ENCODE results near the gene STAB1. TPM values are rescaled to one million over a fixed set of nuclear protein-coding genes. Genes with fewer than 3 reads are reported as not detected.

STAB1 gene
- total and polyA plus RNA-seq, 2 of the 13 experiments (the other 11 are each of a cell fraction or from before 2014, with no cell fraction given) = 0.09 to 0.34 TPM

DNA sequence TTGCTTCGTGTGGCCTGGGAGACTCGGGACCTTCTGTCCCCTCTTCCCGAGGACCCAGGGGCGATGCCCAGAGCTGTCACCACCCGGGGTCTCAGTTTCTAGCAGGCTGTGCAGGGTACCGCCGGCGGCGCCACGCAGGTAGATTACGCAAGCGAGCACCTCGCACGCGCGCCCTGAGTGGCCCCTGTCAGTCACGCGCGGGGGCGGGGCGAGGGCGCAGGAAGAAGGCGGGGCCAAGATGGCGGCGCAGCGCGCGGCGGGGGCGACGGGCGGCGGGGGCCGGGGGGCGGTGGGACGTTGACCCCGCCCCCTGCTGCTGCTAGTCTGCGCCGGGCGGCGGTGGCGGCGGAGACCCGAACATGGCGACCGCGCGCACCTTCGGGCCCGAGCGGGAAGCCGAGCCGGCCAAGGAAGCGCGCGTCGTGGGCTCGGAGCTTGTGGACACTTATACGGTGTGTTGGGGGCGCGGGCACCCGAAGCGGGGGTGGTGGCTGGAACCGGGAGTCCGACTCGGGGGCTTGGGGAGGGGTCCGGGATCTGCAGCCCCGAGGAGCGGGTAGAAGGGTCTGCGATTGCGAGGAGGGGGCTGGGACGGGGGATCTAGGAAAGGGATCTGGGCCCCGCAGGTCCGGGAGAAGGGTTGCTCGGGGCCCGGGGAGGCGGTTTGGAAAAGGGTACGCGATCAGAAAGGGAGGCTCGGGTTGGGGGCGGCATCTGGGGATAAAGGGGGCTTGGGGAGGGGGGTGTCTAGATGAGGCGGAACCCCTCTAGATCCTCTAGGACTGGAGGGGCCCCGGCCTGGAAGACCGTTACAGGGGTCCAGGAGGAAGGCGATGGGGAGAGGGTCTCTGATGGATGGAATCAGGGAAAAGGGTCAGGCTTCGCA is 39.6 kb upstream of the STAB1 start, which contains the start of gene NISCH (continued):
- TF ChIP-seq, protein P1, sequence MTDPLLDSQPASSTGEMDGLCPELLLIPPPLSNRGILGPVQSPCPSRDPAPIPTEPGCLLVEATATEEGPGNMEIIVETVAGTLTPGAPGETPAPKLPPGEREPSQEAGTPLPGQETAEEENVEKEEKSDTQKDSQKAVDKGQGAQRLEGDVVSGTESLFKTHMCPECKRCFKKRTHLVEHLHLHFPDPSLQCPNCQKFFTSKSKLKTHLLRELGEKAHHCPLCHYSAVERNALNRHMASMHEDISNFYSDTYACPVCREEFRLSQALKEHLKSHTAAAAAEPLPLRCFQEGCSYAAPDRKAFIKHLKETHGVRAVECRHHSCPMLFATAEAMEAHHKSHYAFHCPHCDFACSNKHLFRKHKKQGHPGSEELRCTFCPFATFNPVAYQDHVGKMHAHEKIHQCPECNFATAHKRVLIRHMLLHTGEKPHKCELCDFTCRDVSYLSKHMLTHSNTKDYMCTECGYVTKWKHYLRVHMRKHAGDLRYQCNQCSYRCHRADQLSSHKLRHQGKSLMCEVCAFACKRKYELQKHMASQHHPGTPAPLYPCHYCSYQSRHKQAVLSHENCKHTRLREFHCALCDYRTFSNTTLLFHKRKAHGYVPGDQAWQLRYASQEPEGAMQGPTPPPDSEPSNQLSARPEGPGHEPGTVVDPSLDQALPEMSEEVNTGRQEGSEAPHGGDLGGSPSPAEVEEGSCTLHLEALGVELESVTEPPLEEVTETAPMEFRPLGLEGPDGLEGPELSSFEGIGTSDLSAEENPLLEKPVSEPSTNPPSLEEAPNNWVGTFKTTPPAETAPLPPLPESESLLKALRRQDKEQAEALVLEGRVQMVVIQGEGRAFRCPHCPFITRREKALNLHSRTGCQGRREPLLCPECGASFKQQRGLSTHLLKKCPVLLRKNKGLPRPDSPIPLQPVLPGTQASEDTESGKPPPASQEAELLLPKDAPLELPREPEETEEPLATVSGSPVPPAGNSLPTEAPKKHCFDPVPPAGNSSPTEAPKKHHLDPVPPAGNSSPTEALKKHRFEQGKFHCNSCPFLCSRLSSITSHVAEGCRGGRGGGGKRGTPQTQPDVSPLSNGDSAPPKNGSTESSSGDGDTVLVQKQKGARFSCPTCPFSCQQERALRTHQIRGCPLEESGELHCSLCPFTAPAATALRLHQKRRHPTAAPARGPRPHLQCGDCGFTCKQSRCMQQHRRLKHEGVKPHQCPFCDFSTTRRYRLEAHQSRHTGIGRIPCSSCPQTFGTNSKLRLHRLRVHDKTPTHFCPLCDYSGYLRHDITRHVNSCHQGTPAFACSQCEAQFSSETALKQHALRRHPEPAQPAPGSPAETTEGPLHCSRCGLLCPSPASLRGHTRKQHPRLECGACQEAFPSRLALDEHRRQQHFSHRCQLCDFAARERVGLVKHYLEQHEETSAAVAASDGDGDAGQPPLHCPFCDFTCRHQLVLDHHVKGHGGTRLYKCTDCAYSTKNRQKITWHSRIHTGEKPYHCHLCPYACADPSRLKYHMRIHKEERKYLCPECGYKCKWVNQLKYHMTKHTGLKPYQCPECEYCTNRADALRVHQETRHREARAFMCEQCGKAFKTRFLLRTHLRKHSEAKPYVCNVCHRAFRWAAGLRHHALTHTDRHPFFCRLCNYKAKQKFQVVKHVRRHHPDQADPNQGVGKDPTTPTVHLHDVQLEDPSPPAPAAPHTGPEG (CRISPR knock-in tag; IDR thresholded peaks at IDR 0.05) = no peak
- TF ChIP-seq ZMYM3 (CRISPR knock-in tag; IDR thresholded peaks at IDR 0.05) (peak; percentile 49; the same call in 1 of the 2 replicates), ZNF569 (CRISPR knock-in tag; IDR thresholded peaks at IDR 0.05; ENCODE audit: borderline replicate concordance) (no peak), GATA4 (IDR thresholded peaks at IDR 0.05; ENCODE audit: borderline replicate concordance, low read depth) (no peak), TEAD3 (CRISPR knock-in tag; optimal IDR thresholded peaks at IDR 0.05; ENCODE audit: borderline replicate concordance) (peak; percentile 54), ZNF382 (CRISPR knock-in tag; IDR thresholded peaks at IDR 0.05; ENCODE audit: borderline replicate concordance) (no peak), PAF1 (CRISPR knock-in tag; IDR thresholded peaks at IDR 0.05) (no peak), ZNF205 (CRISPR knock-in tag; IDR thresholded peaks at IDR 0.05) (no peak), CENPX (CRISPR knock-in tag; IDR thresholded peaks at IDR 0.05) (no peak), ZNF567 (CRISPR knock-in tag; IDR thresholded peaks at IDR 0.05; ENCODE audit: borderline replicate concordance) (no peak; the same call in 1 of the 2 replicates), NFYB (CRISPR knock-in tag; IDR thresholded peaks at IDR 0.05) (peak; percentile 60; the same call in 1 of the 2 replicates), PAWR (CRISPR knock-in tag; IDR thresholded peaks at IDR 0.05; ENCODE audit: borderline replicate concordance) (no peak), ZNF124 (CRISPR knock-in tag; IDR thresholded peaks at IDR 0.05) (no peak), ZNF615 (CRISPR knock-in tag; IDR thresholded peaks at IDR 0.05; ENCODE audit: borderline replicate concordance) (no peak), NR2F2 (IDR thresholded peaks at IDR 0.05; ENCODE audit: borderline replicate concordance, low read depth) (no peak), STAG1 (CRISPR knock-in tag; IDR thresholded peaks at IDR 0.05) (no peak), ZFP41 (CRISPR knock-in tag; IDR thresholded peaks at IDR 0.05; ENCODE audit: borderline replicate concordance) (no peak), RAD51 (IDR thresholded peaks at IDR 0.05; ENCODE audit: borderline replicate concordance) (no peak)
- TF ChIP-seq, protein P2, sequence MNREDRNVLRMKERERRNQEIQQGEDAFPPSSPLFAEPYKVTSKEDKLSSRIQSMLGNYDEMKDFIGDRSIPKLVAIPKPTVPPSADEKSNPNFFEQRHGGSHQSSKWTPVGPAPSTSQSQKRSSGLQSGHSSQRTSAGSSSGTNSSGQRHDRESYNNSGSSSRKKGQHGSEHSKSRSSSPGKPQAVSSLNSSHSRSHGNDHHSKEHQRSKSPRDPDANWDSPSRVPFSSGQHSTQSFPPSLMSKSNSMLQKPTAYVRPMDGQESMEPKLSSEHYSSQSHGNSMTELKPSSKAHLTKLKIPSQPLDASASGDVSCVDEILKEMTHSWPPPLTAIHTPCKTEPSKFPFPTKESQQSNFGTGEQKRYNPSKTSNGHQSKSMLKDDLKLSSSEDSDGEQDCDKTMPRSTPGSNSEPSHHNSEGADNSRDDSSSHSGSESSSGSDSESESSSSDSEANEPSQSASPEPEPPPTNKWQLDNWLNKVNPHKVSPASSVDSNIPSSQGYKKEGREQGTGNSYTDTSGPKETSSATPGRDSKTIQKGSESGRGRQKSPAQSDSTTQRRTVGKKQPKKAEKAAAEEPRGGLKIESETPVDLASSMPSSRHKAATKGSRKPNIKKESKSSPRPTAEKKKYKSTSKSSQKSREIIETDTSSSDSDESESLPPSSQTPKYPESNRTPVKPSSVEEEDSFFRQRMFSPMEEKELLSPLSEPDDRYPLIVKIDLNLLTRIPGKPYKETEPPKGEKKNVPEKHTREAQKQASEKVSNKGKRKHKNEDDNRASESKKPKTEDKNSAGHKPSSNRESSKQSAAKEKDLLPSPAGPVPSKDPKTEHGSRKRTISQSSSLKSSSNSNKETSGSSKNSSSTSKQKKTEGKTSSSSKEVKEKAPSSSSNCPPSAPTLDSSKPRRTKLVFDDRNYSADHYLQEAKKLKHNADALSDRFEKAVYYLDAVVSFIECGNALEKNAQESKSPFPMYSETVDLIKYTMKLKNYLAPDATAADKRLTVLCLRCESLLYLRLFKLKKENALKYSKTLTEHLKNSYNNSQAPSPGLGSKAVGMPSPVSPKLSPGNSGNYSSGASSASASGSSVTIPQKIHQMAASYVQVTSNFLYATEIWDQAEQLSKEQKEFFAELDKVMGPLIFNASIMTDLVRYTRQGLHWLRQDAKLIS (CRISPR knock-in tag; IDR thresholded peaks at IDR 0.05) = no peak
- TF ChIP-seq, protein P3, sequence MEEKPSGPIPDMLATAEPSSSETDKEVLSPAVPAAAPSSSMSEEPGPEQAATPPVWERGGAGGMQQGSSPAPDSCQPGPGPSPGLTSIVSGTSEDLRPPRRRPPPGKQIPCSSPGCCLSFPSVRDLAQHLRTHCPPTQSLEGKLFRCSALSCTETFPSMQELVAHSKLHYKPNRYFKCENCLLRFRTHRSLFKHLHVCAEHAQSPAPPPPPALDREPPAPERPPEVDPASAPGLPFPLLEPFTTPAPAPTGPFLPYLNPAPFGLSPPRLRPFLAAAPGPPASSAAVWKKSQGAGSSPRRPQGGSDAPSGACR (CRISPR knock-in tag; IDR thresholded peaks at IDR 0.05) = no peak; the same call in 1 of the 2 replicates

All from HepG2 (cell line).